ENCODE measurements around the gene LCLAT1. TPM values are rescaled to one million over a fixed set of nuclear protein-coding genes. Genes with fewer than 3 reads are reported as not detected.

LCLAT1 gene
- total and polyA plus RNA-seq, 2 donors (not counting 1 experiment from before 2014, with no cell fraction given), result 5.1 to 21.9 TPM

- Mint-ChIP-seq H3K4me3 (no peak overlapping the region), H3K27ac (no peak overlapping the region), H3K27me3 (no peaks in the 10 kb centered on the region), H3K4me1 (peaks cover 49% of the 10 kb centered on the region), H3K9me3 (ENCODE audit: insufficient read depth) (no peaks in the 10 kb centered on the region)
- WGBS (ENCODE audit: insufficient coverage), result 97% methylated on average over 5 of the region's 5 CpGs
- H3K9ac ChIP-seq (ENCODE audit: low read length), result no peak overlapping the region
- peaks cover 12 to 16% of the 10 kb centered on the region in 2 donors for H3K4me1 ChIP-seq (ENCODE audit: control insufficient read depth in 2 of 2, insufficient read depth in 2 of 2, low read length in 2 of 2)
- H2AFZ ChIP-seq (ENCODE audit: insufficient read depth, low read depth, low read length, poor library complexity, severe bottlenecking), result no peak overlapping the region
- intact Hi-C loops (cut with micrococcal nuclease), result no loop called here
- no peaks in the 10 kb centered on the region for H4K20me1 ChIP-seq (ENCODE audit: control insufficient read depth, insufficient read depth, low read length, poor library complexity, severe bottlenecking)
- POLR2A ChIA-PET, result no interaction called here
- CTCF ChIA-PET, result interaction anchor here (1.2 kb wide), 2 partner anchors 9 to 20 kb away, joined by 3 to 6 read pairs; no protein-coding TSS in a partner anchor
- H3K27ac ChIP-seq (ENCODE audit: low read length in 2 of 2), result no peak overlapping the region
- DNase-seq (no peak), ATAC-seq (ENCODE audit: low read depth) (no peak)
- no peaks in the 10 kb centered on the region for H3K27me3 ChIP-seq (replicated peaks in 1 of 4; ENCODE audit: control extremely low read depth in 1 of 4, control insufficient read depth in 3 of 4, insufficient read depth in 4 of 4, low read length in 3 of 4)
- no peak for TF ChIP-seq CTCF (IDR thresholded peaks at IDR 0.05)
- no peak for TF ChIP-seq EZH2 (IDR thresholded peaks at IDR 0.05; ENCODE audit: borderline replicate concordance, insufficient read depth, low read depth, low read length, poor library complexity, severe bottlenecking)
- H3K4me3 ChIP-seq (ENCODE audit: control extremely low read depth in 1 of 5, extremely low read depth in 1 of 5, insufficient read depth in 1 of 5, low read depth in 2 of 5, low read length in 4 of 5), result no peak overlapping the region
- no peaks in the 10 kb centered on the region for H3K79me2 ChIP-seq (ENCODE audit: control insufficient read depth, insufficient read depth, low read length)
- H3K36me3 ChIP-seq (replicated peaks in 1 of 2; ENCODE audit: control extremely low read depth in 1 of 2, control insufficient read depth in 1 of 2, extremely low read depth in 1 of 2, insufficient read depth in 2 of 2, low read length in 1 of 2), result no peaks in the 10 kb centered on the region
- H3K4me2 ChIP-seq (replicated peaks; ENCODE audit: low read depth, low read length, poor library complexity, severe bottlenecking), result no peak overlapping the region
- peaks cover 0 to 9% (median 3%) of the 10 kb centered on the region in 3 donors for H3K9me3 ChIP-seq (ENCODE audit: control extremely low read depth in 1 of 3, control insufficient read depth in 2 of 3, insufficient read depth in 1 of 3, low read length in 2 of 3)
Measured at GRCh38 chr2:30621836-30622235, 174.8 kb downstream of the LCLAT1 start.

- intact Hi-C loops (cut with micrococcal nuclease), result no loop called here
- no CpG with 5 or more reads among the region's 4 CpGs for WGBS (ENCODE audit: insufficient coverage)
- Histone ChIP-seq H3K79me2 (ENCODE audit: control insufficient read depth, insufficient read depth, low read length) (no peaks in the 10 kb centered on the region), H2AFZ (ENCODE audit: insufficient read depth, low read depth, low read length, poor library complexity, severe bottlenecking) (no peak overlapping the region), H3K36me3 (replicated peaks in 1 of 2; ENCODE audit: control extremely low read depth in 1 of 2, control insufficient read depth in 1 of 2, extremely low read depth in 1 of 2, insufficient read depth in 2 of 2, low read length in 1 of 2) (no peaks in the 10 kb centered on the region), H3K4me2 (replicated peaks; ENCODE audit: low read depth, low read length, poor library complexity, severe bottlenecking) (no peak overlapping the region), H3K4me1 (ENCODE audit: control insufficient read depth in 2 of 2, insufficient read depth in 2 of 2, low read length in 2 of 2) (peaks cover 12 to 16% of the 10 kb centered on the region in 2 donors), H3K27ac (ENCODE audit: low read length in 2 of 2) (no peak overlapping the region), H3K9me3 (ENCODE audit: control extremely low read depth in 1 of 3, control insufficient read depth in 2 of 3, insufficient read depth in 1 of 3, low read length in 2 of 3) (peaks cover 0 to 9% (median 3%) of the 10 kb centered on the region in 3 donors), H4K20me1 (ENCODE audit: control insufficient read depth, insufficient read depth, low read length, poor library complexity, severe bottlenecking) (no peaks in the 10 kb centered on the region), H3K4me3 (ENCODE audit: control extremely low read depth in 1 of 5, extremely low read depth in 1 of 5, insufficient read depth in 1 of 5, low read depth in 2 of 5, low read length in 4 of 5) (no peak overlapping the region), H3K9ac (ENCODE audit: low read length) (no peak overlapping the region), H3K27me3 (replicated peaks in 1 of 4; ENCODE audit: control extremely low read depth in 1 of 4, control insufficient read depth in 3 of 4, insufficient read depth in 4 of 4, low read length in 3 of 4) (no peaks in the 10 kb centered on the region)
- ATAC-seq (ENCODE audit: low read depth), result no peak
- Mint-ChIP-seq H3K4me1 (peaks cover 53% of the 10 kb centered on the region), H3K27ac (no peak overlapping the region), H3K27me3 (no peaks in the 10 kb centered on the region), H3K4me3 (no peak overlapping the region), H3K9me3 (ENCODE audit: insufficient read depth) (no peaks in the 10 kb centered on the region)
- no peak for DNase-seq
- ChIA-PET CTCF (interaction anchor here (1.2 to 1.4 kb wide), 3 partner anchors 8 to 19 kb away, joined by 3 to 6 read pairs (median 3); no protein-coding TSS in a partner anchor), POLR2A (no interaction called here)
- no peak for TF ChIP-seq CTCF (IDR thresholded peaks at IDR 0.05)
- no peak for TF ChIP-seq EZH2 (IDR thresholded peaks at IDR 0.05; ENCODE audit: borderline replicate concordance, insufficient read depth, low read depth, low read length, poor library complexity, severe bottlenecking)
Measured at GRCh38 chr2:30622452-30622851, 175.4 kb downstream of the LCLAT1 start.

Measured in B cell (primary cell).